T-helper 2 cell treated with Interferon-gamma antibody and Interleukin-4, amounts not matched to agents 100 ng/mL and 5 ng/mL, for 36 hours (primary cell): ENCODE results near the gene ARHGAP20. TPM values are rescaled to one million over a fixed set of nuclear protein-coding genes. Genes with fewer than 3 reads are reported as not detected.

ENCODE experiments used
- intact Hi-C: fragments of 100-400 bp; cut with micrococcal nuclease; formaldehyde crosslinking; loops from one replicate; pipeline ENCODE4 v1.15.1; 2023
- total RNA-seq: library from RNA; stranded (reverse); gene quantifications from 2 replicates; pipeline ENCODE4 v1.2.3, GENCODE V29; 2022

ARHGAP20 gene, protein sequence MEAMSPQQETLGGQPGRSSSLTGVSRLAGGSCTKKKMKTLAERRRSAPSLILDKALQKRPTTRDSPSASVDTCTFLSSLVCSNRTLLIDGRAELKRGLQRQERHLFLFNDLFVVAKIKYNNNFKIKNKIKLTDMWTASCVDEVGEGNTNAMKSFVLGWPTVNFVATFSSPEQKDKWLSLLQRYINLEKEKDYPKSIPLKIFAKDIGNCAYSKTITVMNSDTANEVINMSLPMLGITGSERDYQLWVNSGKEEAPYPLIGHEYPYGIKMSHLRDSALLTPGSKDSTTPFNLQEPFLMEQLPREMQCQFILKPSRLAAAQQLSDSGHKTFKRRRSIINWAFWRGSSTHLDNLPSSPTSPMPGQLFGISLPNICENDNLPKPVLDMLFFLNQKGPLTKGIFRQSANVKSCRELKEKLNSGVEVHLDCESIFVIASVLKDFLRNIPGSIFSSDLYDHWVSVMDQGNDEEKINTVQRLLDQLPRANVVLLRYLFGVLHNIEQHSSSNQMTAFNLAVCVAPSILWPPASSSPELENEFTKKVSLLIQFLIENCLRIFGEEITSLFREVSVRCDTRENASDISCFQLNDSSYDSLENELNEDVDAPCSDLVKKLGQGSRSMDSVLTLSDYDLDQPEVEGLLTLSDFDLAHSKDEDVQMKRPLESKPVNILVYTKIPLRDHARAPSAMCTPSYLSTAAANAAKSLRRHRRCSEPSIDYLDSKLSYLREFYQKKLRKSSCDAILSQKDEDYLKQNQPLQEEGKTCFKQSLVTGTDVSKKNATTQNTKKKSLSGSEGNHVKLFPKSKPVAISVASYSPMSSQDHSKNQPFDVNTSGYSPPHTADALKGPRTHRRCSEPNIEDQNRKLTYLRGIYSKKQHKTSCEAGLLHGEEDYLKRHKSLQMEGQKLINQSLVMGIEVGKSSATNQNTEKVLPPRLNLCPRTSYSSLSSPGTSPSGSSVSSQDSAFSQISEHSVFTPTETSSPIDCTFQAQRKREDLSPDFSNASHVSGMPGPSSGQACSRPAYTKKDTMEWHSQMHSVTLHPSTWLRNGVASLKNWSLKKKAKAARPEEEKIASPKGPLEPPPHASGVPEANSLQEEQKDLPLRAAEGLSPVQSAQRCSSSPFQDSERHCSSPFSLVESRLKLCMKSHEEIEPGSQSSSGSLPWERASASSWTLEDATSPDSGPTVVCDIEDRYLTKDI
- not detected in 2 replicates for total RNA-seq

DNA sequence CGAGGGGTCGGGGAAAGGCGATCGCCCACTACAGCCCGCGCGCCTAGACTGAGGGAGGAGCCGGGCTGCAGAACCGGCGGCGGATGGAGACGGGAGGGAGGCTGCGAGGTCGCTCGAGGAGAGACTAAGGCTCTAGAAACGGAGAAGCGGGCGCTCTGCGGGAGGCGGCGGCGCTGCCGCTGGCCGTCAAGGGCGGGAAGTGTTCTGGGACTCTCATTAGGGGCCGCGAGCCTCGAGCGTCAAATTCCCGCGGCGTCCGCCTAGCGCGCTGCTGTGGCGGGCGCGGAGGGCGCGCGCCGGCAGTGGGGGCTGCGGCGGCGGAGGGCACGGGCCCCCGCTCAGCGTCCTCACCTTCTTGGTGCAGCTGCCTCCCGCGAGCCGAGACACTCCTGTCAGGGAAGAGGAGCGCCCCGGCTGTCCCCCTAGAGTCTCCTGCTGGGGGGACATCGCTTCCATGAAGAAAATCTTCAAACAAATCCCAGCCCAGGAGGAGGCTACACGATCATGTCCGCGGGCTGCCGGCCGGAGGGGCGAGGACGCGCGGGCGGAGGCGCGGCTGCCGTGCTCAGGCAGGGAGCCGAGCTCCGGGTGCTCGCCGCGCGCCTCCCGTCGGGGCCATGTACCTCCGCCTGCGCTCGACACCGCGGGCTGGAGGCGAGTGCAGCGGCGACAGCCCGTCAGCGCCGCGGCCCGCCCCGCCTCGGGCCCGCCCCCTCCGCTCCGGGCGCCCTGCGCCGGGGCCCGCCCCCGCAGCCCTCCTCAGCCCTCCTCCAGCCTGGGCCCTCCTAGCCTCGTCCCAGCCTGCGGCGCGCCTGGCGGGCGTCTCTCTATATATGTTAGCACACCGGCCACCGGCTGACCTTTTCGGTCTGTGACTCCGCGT is at the start of gene ARHGAP20:
TSS of gene ARHGAP20 (minus strand) at position 662 of the 883 bp plus-strand sequence. CDS start at position 456, 206 bp downstream.
- intact Hi-C loops, result loop anchor here (5.0 to 10.0 kb wide), 2 partner anchors 265 to 523 kb away; no protein-coding TSS in a partner anchor

DNA sequence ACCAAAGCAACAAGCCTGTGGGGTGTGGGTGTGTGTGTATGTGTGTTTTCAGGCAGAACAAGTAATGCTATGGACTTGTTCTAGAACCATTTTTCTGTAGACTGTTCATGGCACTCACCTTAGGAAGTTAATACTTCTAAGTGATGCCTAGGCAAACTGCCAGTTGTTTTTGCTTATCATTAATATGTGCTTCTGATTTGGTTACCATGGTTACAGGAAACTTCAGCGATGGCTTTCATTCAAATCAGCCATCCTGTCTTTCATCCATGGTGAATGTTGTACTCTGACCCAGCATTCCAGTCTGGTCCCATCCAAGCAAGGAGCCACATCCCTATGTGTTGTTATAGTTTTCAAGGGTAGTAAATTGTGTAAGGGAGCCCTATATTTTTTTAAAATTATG is 49.8 kb upstream of the ARHGAP20 start:
- intact Hi-C loops, result no loop called here

DNA sequence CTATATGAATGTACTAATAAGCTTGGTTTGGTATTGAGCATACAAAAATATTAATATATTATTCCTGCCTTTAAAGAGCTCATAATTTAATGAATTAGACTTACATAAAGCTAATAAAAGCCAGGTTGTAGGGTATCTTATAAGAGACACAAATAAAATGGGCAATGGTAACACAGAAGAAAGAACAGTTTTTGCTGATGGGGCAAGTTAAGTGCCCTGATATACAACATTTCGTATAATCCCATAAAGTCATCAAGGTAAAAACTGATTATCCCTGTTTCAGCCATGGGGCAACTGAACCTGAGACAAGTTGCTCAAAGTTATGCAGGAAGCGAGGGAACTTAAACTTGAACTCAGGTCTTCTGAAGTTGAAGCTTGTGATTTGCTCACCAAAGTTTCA is 48.9 kb upstream of the ARHGAP20 start:
- intact Hi-C loops, result no loop called here

DNA sequence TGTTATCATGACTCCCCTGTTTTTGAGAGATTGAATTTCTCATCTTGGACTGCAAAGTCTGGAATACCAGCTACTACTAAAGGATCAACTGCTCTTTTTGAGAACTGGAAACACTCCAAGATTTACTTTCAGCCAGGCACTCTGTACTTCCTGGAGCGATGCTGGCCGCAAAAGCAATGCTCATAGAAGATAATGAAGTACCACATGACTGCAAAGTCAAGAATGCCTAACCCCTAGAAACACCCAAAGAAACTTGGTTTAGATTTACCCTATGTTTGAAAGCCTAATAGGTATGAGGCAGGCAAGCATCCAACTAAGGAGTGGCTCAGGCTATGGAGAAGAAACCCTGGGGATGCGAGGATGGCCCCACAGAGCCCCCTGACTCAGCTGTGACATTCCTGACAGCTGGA is 47.7 kb upstream of the ARHGAP20 start:
- intact Hi-C loops, result no loop called here

DNA sequence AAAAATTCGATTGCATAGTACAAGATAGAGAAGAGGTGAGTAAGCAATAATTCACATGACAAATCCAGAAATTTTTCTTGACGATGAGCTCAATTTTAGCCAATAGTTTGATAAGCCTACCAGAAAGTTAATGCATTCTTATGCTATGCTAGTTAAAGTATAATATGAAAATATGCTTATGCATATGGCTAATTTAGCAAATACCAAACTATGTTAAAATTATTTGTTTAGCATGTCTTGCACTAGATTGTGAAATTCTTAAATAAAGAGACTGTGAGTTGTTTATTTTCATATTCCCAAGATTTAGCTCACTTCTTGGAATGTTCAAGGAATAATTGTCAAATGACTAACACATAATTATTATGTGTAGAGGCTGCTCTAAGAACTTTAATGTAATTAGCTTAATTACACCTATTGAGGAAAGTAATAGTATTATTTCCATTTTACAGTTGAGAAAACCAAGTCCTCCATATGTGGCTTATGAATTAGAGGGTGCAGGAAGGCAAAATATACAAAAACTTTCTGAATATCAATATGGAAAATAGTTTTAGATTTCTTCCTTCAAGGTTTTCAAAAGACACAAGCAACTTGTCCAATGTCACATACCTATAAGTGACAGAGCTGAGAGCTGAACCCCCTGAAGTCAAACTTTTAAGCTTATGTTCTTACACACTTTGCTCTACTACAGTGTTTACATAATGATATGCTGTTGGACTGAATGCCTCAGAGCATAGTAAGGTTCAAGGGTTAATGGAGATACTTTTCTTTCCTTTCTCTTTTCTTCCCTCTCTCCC is 45.9 kb upstream of the ARHGAP20 start:
- intact Hi-C loops, result no loop called here

DNA sequence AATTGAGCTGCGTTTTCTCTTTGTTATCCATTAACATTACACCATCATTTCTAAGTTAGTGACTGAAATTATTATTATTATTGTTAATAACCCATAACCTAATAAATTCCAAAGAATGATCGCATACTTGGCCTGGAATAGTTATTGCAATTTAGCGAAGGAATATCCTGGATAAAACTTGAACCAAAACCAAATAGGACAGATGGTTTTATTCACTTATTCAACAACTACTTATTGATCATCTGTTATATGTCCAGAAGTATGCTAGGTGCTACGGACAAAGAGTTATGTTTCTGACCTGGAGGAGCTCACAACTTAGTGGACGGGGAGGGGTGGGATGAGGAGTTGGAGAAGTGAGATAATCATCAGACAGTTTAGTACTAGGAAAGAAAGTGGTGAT is 44.8 kb upstream of the ARHGAP20 start:
- intact Hi-C loops, result no loop called here

DNA sequence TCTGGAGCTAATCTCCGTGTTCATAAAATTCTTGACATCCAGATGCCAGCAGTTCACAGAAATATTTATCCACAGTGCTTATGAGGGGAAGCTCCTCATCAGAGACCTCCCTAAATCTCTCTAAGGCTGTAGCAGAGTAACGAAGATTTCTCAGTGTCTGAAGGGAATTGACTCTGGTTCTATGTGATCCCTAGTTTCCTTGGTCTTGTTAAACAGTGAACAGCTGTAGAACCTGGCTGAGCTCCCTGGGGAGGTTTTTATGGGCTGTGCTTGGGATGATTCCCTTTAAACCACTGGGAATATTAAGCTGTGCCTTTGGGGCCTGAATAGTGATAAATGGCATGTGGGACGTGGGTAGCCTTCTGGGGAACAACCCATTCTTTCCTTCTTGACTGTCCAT is 43.7 kb upstream of the ARHGAP20 start:
- intact Hi-C loops, result no loop called here

DNA sequence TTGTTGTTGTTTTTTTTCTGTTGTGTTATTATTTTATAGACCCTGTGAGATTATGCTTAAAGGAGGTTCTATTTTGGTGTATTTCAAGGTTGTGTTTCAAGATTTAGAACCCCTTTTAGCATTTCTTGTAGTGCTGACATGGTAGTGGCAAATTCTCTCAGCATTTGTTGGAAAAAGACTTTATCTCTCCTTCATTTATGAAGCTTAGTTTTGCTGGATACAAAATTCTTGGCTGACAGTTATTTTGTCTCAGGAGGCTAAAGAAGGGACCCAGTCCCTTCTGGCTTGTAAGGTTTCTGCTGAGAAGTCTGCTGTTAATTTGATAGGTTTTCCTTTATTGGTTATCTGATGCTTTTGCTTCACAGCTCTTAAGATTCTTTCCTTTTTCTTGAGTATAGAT is 40.7 kb upstream of the ARHGAP20 start:
- intact Hi-C loops, result no loop called here

DNA sequence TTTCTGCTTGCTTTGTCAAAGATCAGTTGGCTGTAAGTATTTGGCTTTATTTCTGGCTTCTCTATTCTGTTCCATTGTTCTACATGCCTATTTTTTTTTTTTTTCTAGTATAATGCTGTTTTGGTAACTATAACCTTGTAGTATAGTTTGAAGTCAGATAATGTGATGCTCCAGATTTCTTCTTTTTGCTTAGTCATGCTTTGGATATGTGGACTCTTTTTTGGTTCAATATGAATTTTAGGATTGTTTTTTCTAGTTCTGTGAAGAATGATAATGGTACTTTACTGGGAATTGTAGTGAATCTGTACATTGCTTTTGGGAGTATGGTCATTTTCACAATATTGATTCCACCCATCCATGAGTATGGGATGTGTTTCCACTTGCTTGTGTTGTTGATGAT is 37.9 kb upstream of the ARHGAP20 start:
- intact Hi-C loops, result no loop called here

DNA sequence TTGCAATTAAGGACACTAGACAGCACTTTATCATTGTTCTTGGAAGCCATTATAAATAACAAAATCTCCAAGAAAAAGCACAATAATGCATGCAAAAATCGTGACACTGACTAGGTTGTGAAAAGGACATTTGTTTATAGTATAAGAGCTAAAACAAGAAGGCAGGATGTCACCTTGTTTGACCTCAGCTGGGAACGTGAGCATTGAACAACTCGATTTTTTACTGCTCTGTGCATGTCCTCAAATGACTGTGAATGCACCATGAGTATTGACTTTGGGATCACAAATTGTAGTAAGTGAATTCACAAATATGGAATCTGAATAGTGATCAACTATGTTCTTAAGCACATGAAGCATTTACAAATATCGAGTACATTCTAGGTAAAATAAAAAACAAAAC is 35.3 kb upstream of the ARHGAP20 start:
- intact Hi-C loops, result no loop called here

DNA sequence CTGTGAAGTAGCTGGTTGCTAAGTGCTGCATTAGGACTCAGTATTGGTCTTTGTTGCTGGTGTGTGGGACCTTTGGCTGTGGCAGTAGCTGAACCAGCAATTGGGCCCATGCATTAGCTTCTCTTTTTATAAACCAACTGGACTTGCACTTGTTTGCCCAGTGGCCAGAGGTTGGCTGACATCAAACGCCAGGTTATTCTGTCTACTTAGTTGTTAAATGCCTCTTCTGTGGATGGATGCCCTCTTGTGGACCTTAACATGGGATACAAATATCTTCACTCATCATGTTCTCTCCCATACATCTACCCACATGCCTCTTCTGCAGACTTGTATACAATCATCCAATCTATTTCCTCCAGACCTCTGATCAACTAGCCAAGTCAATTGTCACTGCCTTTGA is 26.4 kb upstream of the ARHGAP20 start:
- intact Hi-C loops, result no loop called here

DNA sequence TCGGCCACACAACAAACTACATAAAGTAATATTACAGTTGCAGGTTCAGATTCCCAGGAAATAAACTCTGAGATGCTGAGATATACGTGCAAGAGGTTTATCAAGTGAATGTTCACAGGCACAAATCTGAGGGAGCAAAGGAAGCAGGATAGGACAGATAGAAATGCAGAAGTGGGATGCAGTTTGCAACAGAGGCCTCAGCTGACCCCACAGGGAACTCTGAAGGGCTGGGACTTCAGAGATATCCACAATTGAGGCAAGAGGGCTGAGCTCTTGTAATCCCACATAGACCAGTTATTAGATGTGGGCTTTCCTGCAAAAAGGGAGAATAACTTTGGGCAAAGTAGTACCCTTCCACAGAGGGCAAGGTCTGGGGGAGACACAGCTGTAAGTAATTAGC is 25.4 kb upstream of the ARHGAP20 start:
- intact Hi-C loops, result no loop called here

DNA sequence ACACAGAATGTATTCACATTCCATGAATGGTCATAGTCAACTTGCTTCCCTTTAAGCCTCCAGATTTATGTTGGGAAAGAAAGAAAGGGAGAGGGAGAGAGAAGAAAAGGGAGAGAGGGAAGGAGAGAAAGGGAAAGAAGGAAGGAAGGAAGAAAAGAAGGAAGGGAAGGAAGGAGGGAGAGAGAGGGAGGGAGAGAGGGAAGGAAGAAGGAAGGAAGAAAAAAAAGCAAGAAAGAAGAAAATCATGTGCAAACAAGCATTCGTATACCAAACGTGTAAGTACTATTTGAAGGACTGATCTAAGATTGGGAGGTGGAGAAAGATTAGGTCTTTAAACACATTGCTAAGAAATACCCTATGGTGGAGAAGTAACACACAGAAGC is 23.9 kb upstream of the ARHGAP20 start:
- intact Hi-C loops, result no loop called here

DNA sequence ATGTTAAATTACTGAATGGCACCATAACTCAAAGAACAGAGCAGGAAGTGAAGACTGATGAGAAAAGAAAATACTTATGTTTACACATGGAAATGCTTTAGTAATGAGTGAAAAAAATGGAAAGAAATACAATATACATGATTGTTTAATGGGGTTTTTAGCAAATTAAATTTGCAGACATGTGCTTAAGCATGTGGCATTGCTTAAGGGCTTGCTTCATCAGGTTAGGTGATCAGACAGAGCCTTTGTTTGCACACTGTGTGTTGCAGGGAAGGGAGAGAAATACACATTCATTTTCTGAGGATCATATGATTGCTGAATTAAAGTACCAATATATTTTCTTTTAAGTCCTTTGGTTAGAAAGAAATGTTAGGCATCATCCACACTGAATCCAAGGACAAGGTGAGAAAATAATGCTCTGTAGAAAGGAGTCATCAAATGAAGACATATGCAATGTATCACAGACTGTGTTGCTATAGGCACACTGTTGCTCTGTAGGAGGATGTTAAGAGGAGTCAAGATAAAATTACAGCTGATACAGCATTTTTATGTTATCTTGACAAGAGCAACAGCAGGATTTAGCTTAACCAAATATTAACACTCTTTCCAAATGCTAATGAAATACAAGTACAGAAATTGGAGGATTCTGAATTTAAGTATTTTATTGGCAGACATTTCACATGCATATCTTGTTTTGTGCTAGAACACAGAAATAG is 23.4 kb upstream of the ARHGAP20 start:
- intact Hi-C loops, result no loop called here

DNA sequence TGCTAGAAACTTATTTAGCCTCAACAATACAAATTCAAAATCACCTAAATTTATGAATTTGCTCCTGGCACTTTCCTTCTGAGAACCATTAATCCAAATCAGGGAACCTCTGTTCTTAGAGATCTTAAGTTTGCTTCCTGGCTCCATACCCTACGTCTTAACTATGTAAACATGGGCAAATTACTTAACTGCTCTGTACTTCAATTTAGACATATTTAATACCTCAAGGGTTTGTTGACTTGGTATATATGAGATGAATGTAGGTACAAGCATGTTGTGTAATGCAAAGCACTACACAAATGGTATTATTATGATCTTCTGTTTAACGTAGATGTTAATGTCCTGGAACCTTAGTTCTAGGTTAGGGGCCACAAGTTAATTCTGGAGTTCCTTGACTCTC is 22.6 kb upstream of the ARHGAP20 start:
- intact Hi-C loops, result no loop called here

DNA sequence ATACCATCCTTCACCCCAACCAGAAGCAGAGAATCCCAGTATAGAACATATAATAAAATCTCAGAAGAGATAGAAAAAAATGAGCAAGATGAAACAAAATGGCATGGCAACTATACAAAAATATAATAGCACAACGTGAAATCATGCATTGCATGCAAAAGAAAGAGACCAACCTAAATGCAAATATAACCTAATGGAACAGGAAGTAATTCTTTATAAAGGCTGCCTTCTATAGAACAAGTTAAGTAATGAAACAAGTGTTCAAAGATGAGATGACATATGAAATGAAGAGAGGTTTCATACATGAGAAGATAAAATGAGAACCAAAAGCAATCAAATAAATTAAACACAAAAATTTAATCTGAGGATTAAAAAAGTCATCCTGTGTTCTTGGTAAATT is 18.5 kb upstream of the ARHGAP20 start:
- intact Hi-C loops, result no loop called here

DNA sequence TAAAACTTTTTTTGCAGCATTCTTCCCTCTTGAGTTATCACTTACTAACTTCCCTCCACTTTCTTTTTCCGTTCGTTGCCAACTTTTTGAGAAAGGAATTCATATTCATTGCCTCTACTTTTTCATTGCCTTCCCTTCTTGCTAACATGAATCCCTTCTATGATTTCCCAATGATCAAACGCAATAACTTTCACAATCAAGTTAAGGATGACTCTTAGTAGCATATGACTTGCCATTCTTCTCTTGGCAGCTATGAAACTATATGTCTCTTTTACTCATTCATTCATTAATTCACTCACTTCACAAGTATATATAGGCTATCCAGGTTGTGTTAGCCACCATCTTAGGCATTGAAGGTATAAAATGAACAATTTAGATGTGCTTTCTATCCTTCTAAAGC is 16.6 kb upstream of the ARHGAP20 start:
- intact Hi-C loops, result no loop called here

DNA sequence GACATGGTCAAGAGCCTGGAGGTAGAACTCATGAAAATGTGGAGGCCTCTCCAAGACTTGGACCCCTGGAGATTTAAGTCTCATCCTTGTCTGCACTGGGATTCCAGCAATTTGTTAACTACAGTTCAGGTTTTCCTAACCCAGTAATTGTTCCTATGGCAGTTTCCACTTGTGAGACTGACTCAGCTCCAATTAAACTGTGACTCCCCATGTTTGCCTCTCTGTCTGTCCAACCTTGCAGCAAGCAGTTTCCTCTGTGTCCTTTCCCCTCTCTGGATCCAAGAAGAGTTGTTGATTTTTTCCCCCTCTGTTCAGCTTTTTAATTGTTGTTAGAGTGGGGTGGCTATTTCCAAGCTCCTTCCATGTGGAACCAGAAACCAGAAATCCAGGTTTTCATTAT is 16.2 kb upstream of the ARHGAP20 start:
- intact Hi-C loops, result no loop called here

DNA sequence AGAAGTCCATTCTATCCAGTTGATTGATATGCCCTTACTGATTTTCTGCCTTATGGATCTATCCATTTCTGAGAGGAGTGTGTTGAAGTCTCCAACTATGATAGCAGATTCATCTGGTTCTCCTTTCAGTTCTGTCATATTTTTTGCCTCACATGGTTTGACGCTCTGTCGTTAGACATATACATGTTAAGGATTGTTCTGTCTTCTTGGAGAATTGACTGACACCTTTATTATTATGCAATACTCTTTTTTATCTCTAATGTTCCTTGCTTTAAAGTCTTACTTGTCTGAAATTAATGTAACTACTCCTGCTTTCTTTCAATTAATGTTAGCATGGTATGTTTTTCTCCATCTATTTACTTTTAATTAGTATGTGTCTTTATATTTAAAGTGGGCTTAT is 12.1 kb upstream of the ARHGAP20 start:
- intact Hi-C loops, result no loop called here
